GM23338 (cell line): ENCODE measurements around the gene GRIN3B.

Experiments used
- CREB1 ChIP-seq: fragments of 250-450 bp; sonication (Bioruptor Pico); IDR thresholded peaks from 2 replicates; pipeline ENCODE4 v1.5.0; 2020; ENCODE audit warnings: low read depth, mild to moderate bottlenecking, moderate library complexity
- EZH2 ChIP-seq: fragments of 200-600 bp; sonication (generic); IDR thresholded peaks from one replicate; pipeline ENCODE4 v1.8.0; 2017; ENCODE audit warnings: antibody characterized with exemption, mild to moderate bottlenecking, low read depth; ENCODE audit not compliant: unreplicated experiment
- EZH2phosphoT487 ChIP-seq: fragments of 200-600 bp; sonication (generic); IDR thresholded peaks from one replicate; pipeline ENCODE4 v1.8.1; 2018; ENCODE audit warnings: antibody characterized with exemption; ENCODE audit not compliant: unreplicated experiment
- JUNB ChIP-seq: IDR thresholded peaks from one replicate; pipeline ENCODE4 v1.6.1; 2016; ENCODE audit warnings: antibody characterized with exemption; ENCODE audit not compliant: unreplicated experiment
- NANOG ChIP-seq: IDR thresholded peaks from 2 replicates; pipeline ENCODE4 v1.6.1; 2016; ENCODE audit warnings: antibody characterized with exemption, borderline replicate concordance
- POLR2AphosphoS5 ChIP-seq: IDR thresholded peaks from 2 replicates; pipeline ENCODE4 v1.6.1; 2016; ENCODE audit warnings: antibody characterized with exemption, low read depth
- STAT1 ChIP-seq: IDR thresholded peaks from one replicate; pipeline ENCODE4 v1.6.1; 2016; ENCODE audit warnings: antibody characterized with exemption; ENCODE audit not compliant: unreplicated experiment
- ZNF114 ChIP-seq: fragments of 250-450 bp; sonication (Bioruptor Pico); IDR thresholded peaks from 2 replicates; pipeline ENCODE4 v1.5.0; 2020; ENCODE audit warnings: mild to moderate bottlenecking, moderate library complexity
- TF ChIP-seq, protein P1 (sequence below), 2 experiments: fragments of 200-600 bp in 1 of 2; sonication (generic) in 1 of 2; conservative IDR thresholded peaks; 2 replicates each; pipeline versions ENCODE4 v1.5.1 to v1.6.1; 2016 to 2017; ENCODE audit warnings: antibody characterized with exemption in 2 of 2, low read depth in 2 of 2, mild to moderate bottlenecking in 2 of 2, moderate library complexity in 1 of 2
- TF ChIP-seq, protein P2 (sequence below): IDR thresholded peaks from one replicate; pipeline ENCODE4 v1.6.1; 2018; ENCODE audit warnings: antibody characterized with exemption; ENCODE audit not compliant: unreplicated experiment
- TF ChIP-seq, protein P3 (sequence below): fragments of 250-450 bp; sonication (Bioruptor Pico); IDR thresholded peaks from 2 replicates; pipeline ENCODE4 v1.5.0; 2020; ENCODE audit warnings: mild to moderate bottlenecking, moderate library complexity
- TF ChIP-seq, protein P4 (sequence below): IDR thresholded peaks from 2 replicates; pipeline ENCODE4 v1.6.1; 2016; ENCODE audit warnings: antibody characterized with exemption

DNA sequence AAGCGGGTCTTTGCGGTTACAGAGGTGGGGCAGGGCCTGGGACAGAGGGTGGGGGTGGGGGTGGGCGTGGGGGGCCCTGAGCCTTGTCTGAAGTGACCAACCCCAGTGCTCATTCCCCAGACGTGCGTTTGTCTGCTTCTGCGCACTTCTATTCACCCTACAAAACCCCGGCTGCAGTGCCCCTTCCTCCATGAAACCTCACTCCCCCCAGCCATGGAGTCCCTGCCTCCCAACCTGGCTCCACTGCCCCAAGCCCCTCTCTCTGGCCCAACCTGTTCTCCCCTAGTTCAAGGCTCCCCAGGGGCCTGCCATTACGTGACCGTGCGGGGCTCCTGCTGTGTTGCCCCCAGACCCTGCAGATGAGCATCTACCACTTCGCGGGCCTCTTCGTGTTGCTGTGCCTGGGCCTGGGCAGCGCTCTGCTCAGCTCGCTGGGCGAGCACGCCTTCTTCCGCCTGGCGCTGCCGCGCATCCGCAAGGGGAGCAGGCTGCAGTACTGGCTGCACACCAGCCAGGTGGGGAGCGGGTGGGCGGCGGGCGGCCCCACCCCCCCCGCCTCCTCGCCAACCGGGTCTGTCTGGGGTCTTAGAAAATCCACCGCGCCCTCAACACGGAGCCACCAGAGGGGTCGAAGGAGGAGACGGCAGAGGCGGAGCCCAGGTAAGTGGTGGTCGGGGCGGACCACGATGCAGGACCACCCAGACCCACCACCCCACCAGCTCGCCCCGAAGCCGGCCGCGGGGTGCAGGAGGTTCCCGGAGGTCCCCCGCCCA, 8.2 kb downstream of the GRIN3B start:
- no peak for TF ChIP-seq POLR2AphosphoS5
- TF ChIP-seq, protein P1, sequence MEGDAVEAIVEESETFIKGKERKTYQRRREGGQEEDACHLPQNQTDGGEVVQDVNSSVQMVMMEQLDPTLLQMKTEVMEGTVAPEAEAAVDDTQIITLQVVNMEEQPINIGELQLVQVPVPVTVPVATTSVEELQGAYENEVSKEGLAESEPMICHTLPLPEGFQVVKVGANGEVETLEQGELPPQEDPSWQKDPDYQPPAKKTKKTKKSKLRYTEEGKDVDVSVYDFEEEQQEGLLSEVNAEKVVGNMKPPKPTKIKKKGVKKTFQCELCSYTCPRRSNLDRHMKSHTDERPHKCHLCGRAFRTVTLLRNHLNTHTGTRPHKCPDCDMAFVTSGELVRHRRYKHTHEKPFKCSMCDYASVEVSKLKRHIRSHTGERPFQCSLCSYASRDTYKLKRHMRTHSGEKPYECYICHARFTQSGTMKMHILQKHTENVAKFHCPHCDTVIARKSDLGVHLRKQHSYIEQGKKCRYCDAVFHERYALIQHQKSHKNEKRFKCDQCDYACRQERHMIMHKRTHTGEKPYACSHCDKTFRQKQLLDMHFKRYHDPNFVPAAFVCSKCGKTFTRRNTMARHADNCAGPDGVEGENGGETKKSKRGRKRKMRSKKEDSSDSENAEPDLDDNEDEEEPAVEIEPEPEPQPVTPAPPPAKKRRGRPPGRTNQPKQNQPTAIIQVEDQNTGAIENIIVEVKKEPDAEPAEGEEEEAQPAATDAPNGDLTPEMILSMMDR (conservative IDR thresholded peaks at IDR 0.05; ENCODE audit: low read depth in 2 of 2), result no peak
- no peak for TF ChIP-seq EZH2
- TF ChIP-seq, protein P2, sequence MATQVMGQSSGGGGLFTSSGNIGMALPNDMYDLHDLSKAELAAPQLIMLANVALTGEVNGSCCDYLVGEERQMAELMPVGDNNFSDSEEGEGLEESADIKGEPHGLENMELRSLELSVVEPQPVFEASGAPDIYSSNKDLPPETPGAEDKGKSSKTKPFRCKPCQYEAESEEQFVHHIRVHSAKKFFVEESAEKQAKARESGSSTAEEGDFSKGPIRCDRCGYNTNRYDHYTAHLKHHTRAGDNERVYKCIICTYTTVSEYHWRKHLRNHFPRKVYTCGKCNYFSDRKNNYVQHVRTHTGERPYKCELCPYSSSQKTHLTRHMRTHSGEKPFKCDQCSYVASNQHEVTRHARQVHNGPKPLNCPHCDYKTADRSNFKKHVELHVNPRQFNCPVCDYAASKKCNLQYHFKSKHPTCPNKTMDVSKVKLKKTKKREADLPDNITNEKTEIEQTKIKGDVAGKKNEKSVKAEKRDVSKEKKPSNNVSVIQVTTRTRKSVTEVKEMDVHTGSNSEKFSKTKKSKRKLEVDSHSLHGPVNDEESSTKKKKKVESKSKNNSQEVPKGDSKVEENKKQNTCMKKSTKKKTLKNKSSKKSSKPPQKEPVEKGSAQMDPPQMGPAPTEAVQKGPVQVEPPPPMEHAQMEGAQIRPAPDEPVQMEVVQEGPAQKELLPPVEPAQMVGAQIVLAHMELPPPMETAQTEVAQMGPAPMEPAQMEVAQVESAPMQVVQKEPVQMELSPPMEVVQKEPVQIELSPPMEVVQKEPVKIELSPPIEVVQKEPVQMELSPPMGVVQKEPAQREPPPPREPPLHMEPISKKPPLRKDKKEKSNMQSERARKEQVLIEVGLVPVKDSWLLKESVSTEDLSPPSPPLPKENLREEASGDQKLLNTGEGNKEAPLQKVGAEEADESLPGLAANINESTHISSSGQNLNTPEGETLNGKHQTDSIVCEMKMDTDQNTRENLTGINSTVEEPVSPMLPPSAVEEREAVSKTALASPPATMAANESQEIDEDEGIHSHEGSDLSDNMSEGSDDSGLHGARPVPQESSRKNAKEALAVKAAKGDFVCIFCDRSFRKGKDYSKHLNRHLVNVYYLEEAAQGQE, result no peak
- TF ChIP-seq CREB1, result no peak
- TF ChIP-seq EZH2phosphoT487, result no peak
- no peak for TF ChIP-seq STAT1
- TF ChIP-seq JUNB, result no peak
- TF ChIP-seq, protein P3, sequence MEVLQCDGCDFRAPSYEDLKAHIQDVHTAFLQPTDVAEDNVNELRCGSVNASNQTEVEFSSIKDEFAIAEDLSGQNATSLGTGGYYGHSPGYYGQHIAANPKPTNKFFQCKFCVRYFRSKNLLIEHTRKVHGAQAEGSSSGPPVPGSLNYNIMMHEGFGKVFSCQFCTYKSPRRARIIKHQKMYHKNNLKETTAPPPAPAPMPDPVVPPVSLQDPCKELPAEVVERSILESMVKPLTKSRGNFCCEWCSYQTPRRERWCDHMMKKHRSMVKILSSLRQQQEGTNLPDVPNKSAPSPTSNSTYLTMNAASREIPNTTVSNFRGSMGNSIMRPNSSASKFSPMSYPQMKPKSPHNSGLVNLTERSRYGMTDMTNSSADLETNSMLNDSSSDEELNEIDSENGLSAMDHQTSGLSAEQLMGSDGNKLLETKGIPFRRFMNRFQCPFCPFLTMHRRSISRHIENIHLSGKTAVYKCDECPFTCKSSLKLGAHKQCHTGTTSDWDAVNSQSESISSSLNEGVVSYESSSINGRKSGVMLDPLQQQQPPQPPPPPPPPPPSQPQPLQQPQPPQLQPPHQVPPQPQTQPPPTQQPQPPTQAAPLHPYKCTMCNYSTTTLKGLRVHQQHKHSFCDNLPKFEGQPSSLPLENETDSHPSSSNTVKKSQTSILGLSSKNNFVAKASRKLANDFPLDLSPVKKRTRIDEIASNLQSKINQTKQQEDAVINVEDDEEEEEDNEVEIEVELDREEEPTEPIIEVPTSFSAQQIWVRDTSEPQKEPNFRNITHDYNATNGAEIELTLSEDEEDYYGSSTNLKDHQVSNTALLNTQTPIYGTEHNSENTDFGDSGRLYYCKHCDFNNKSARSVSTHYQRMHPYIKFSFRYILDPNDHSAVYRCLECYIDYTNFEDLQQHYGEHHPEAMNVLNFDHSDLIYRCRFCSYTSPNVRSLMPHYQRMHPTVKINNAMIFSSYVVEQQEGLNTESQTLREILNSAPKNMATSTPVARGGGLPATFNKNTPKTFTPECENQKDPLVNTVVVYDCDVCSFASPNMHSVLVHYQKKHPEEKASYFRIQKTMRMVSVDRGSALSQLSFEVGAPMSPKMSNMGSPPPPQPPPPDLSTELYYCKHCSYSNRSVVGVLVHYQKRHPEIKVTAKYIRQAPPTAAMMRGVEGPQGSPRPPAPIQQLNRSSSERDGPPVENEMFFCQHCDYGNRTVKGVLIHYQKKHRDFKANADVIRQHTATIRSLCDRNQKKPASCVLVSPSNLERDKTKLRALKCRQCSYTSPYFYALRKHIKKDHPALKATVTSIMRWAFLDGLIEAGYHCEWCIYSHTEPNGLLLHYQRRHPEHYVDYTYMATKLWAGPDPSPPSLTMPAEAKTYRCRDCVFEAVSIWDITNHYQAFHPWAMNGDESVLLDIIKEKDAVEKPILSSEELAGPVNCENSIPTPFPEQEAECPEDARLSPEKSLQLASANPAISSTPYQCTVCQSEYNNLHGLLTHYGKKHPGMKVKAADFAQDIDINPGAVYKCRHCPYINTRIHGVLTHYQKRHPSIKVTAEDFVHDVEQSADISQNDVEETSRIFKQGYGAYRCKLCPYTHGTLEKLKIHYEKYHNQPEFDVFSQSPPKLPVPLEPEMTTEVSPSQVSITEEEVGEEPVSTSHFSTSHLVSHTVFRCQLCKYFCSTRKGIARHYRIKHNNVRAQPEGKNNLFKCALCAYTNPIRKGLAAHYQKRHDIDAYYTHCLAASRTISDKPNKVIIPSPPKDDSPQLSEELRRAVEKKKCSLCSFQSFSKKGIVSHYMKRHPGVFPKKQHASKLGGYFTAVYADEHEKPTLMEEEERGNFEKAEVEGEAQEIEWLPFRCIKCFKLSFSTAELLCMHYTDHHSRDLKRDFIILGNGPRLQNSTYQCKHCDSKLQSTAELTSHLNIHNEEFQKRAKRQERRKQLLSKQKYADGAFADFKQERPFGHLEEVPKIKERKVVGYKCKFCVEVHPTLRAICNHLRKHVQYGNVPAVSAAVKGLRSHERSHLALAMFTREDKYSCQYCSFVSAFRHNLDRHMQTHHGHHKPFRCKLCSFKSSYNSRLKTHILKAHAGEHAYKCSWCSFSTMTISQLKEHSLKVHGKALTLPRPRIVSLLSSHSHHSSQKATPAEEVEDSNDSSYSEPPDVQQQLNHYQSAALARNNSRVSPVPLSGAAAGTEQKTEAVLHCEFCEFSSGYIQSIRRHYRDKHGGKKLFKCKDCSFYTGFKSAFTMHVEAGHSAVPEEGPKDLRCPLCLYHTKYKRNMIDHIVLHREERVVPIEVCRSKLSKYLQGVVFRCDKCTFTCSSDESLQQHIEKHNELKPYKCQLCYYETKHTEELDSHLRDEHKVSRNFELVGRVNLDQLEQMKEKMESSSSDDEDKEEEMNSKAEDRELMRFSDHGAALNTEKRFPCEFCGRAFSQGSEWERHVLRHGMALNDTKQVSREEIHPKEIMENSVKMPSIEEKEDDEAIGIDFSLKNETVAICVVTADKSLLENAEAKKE (CRISPR knock-in tag), result no peak
- TF ChIP-seq, protein P4, sequence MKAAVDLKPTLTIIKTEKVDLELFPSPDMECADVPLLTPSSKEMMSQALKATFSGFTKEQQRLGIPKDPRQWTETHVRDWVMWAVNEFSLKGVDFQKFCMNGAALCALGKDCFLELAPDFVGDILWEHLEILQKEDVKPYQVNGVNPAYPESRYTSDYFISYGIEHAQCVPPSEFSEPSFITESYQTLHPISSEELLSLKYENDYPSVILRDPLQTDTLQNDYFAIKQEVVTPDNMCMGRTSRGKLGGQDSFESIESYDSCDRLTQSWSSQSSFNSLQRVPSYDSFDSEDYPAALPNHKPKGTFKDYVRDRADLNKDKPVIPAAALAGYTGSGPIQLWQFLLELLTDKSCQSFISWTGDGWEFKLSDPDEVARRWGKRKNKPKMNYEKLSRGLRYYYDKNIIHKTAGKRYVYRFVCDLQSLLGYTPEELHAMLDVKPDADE, result no peak
- no peak for TF ChIP-seq ZNF114 (CRISPR knock-in tag)
- no peak for TF ChIP-seq NANOG
